Transverse colon (tissue), 3 donors: ENCODE measurements around the gene CD8A.

ENCODE experiments used
- CTCF ChIP-seq, 5 experiments: fragments of 200-600 bp in 3 of 5; fragments of 450-650 bp in 2 of 5; sonication (generic) in 3 of 5; IDR thresholded peaks; 1 replicate in 2 of 5; 2 replicates in 3 of 5; pipeline ENCODE4 v1.5.1; 2016 to 2017; ENCODE audit warnings: antibody characterized with exemption in 5 of 5, inconsistent platforms in 3 of 5, mild to moderate bottlenecking in 2 of 5, moderate library complexity in 1 of 5
- EP300 ChIP-seq: sonication (generic); formaldehyde crosslinking; IDR thresholded peaks from one replicate; pipeline ENCODE4 v1.6.1; 2017; ENCODE audit warnings: antibody characterized with exemption, low read depth
- POLR2A ChIP-seq: fragments of 450-650 bp; IDR thresholded peaks from one replicate; pipeline ENCODE4 v1.6.1; 2016; ENCODE audit warnings: antibody characterized with exemption, mild to moderate bottlenecking, moderate library complexity

GRCh38 chr2:86787736-86788135 is 3.0 kb downstream of the CD8A start:
- no peak for TF ChIP-seq POLR2A
- no peak for TF ChIP-seq EP300
- no peak for TF ChIP-seq CTCF (IDR thresholded peaks at IDR 0.05)
